ENCODE measurements around the gene TBC1D4. TPM values are rescaled to one million over a fixed set of nuclear protein-coding genes. Genes with fewer than 3 reads are reported as not detected.

Gene TBC1D4
- total RNA-seq, 6 experiments from 2014 or later = 7.7 to 18.6 (median 10.3) TPM

DNA sequence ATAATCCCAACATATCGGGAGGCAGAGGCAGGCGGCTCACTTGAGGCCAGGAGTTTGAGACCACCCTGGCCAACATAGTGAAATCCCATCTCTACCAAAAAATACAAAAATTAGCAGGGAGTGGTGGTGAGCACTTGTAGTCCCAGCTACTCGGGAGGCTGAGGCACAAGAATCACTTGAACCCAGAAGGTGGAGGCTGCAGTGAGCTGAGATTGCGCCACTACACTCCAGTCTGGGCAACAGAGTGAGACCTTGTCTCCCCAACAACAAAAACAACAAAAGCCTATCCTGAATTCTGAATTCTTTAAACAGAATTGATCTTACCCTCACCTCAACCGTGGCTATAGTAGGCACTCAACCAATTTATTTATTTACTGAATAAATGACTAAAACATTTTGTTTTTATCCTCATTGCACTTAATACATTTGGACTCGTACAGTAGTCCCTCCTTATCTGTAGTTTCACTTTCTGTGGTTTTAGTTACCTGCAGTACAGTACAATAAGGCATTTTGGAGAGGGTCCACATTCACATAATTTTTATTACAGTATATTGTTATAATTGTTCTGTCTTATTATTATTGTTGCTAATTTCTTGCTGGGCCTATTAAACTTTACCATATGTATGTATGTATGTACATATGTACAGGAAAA is 98.8 kb downstream of the TBC1D4 start:
- ATAC-seq = peak in 2 of 4 donors; percentile 45 to 54

DNA sequence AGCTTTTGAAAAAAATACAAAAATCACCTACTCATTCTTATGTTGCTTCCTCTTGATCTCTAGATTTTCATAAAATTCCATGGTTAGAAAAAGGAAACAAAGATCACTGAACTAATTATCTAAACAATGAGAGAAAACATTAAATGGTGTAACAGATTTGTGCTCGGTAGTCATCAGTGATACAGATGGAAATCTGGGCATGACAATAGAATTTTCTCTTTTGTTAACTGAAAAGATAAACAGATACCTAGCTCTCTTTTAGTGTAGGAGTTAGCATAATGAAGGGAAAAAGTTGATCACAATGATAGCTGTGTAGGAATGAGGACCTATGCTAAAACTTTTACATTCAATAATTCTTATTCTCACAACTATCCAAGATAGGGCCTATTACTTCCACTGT is 103.7 kb downstream of the TBC1D4 start:
- WGBS (ENCODE audit: insufficient coverage, low coverage, low lambda C conversion rate, missing lambda C conversion rate) = 25% methylated on average over 1 of the region's 1 CpG
- no peak overlapping the region for H3K4me3 ChIP-seq
- no peak for TF ChIP-seq POLR2A (IDR thresholded peaks at IDR 0.05)
- TF ChIP-seq, protein P1, sequence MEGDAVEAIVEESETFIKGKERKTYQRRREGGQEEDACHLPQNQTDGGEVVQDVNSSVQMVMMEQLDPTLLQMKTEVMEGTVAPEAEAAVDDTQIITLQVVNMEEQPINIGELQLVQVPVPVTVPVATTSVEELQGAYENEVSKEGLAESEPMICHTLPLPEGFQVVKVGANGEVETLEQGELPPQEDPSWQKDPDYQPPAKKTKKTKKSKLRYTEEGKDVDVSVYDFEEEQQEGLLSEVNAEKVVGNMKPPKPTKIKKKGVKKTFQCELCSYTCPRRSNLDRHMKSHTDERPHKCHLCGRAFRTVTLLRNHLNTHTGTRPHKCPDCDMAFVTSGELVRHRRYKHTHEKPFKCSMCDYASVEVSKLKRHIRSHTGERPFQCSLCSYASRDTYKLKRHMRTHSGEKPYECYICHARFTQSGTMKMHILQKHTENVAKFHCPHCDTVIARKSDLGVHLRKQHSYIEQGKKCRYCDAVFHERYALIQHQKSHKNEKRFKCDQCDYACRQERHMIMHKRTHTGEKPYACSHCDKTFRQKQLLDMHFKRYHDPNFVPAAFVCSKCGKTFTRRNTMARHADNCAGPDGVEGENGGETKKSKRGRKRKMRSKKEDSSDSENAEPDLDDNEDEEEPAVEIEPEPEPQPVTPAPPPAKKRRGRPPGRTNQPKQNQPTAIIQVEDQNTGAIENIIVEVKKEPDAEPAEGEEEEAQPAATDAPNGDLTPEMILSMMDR (IDR thresholded peaks at IDR 0.05) = no peak
- H3K27me3 ChIP-seq = no peaks in the 10 kb centered on the region
- H3K27ac ChIP-seq = no peak overlapping the region
- no peaks in the 10 kb centered on the region for H3K9me3 ChIP-seq
- ATAC-seq = no peak
- peaks cover 0 to 22% (median 3%) of the 10 kb centered on the region in 4 donors for H3K4me1 ChIP-seq
- DNase-seq = no peak
- intact Hi-C loops (cut with DNase I) = loop anchor here (10.0 kb wide), 1 partner anchor 106 kb away; the partner anchor contains the start of gene TBC1D4 (in 2 of the 2)
- H3K36me3 ChIP-seq = no peaks in the 10 kb centered on the region

More for the DNA sequence above, 98.8 kb downstream of the TBC1D4 start:
- H3K36me3 ChIP-seq = no peaks in the 10 kb centered on the region
- intact Hi-C loops (cut with DNase I) = no loop called here
- H3K9me3 ChIP-seq = no peaks in the 10 kb centered on the region
- DNase-seq = no peak
- WGBS (ENCODE audit: insufficient coverage, low coverage, low lambda C conversion rate, missing lambda C conversion rate) = 75% methylated on average over 6 of the region's 6 CpGs
- peaks cover 0 to 7% (median 0%) of the 10 kb centered on the region in 4 donors for H3K4me1 ChIP-seq
- H3K27me3 ChIP-seq = no peaks in the 10 kb centered on the region
- H3K4me3 ChIP-seq = no peak overlapping the region
- TF ChIP-seq, protein P1 (IDR thresholded peaks at IDR 0.05) = no peak
- no peak for TF ChIP-seq POLR2A (IDR thresholded peaks at IDR 0.05)
- H3K27ac ChIP-seq = no peak overlapping the region

- Histone ChIP-seq H3K36me3 (no peaks in the 10 kb centered on the region), H3K9me3 (no peaks in the 10 kb centered on the region), H3K4me3 (no peak overlapping the region), H3K27ac (peak overlapping the region in 1 of 3 donors; percentile 10), H3K27me3 (no peaks in the 10 kb centered on the region), H3K4me1 (peaks cover 0 to 22% (median 3%) of the 10 kb centered on the region in 4 donors)
- intact Hi-C loops (cut with DNase I) = loop anchor here (10.0 kb wide), 1 partner anchor 108 kb away; the partner anchor contains the start of gene TBC1D4 (in 2 of the 2)
- ATAC-seq (peak; percentile 80 to 89 (median 86)), DNase-seq (no peak)
- WGBS (ENCODE audit: insufficient coverage, low coverage, low lambda C conversion rate, missing lambda C conversion rate) = 45% methylated on average over 6 of the region's 6 CpGs
- no peak for TF ChIP-seq POLR2A (IDR thresholded peaks at IDR 0.05)
- TF ChIP-seq, protein P1 (IDR thresholded peaks at IDR 0.05) = no peak
These were observed 105.1 kb downstream of the TBC1D4 start for GRCh38 chr13:75376792-75377402.

- no peak for TF ChIP-seq POLR2A (IDR thresholded peaks at IDR 0.05)
- TF ChIP-seq, protein P1 (IDR thresholded peaks at IDR 0.05) = no peak
- H3K9me3 ChIP-seq = no peaks in the 10 kb centered on the region
- intact Hi-C loops (cut with DNase I) = loop anchor here (10.0 kb wide), 1 partner anchor 109 kb away; the partner anchor contains the start of gene TBC1D4 (in 2 of the 2)
- WGBS (ENCODE audit: insufficient coverage, low coverage, low lambda C conversion rate, missing lambda C conversion rate) = 63% methylated on average over 2 of the region's 2 CpGs
- DNase-seq (no peak), ATAC-seq (no peak)
- H3K4me3 ChIP-seq = no peak overlapping the region
- H3K4me1 ChIP-seq = peaks cover 0 to 22% (median 3%) of the 10 kb centered on the region in 4 donors
- H3K36me3 ChIP-seq = no peaks in the 10 kb centered on the region
- H3K27me3 ChIP-seq = no peaks in the 10 kb centered on the region
- H3K27ac ChIP-seq = no peak overlapping the region
These were observed 106.6 kb downstream of the TBC1D4 start for GRCh38 chr13:75375329-75375728.

Measured in right lobe of liver (tissue), 6 donors.